HG03103 (cell line): Measurements from ENCODE around the gene PCSK5.
A peak's percentile ranks its signal among the peaks of the same experiment; 100 is the strongest.
"Not testable (repeated sequence)": the region's sequence is repeated elsewhere in the genome, so short reads cannot be mapped to it uniquely, and the experiment has no call there.

ENCODE experiments used
- ATAC-seq: cut with Tn5 transposase; IDR thresholded peaks from one replicate; pipeline ENCODE4 v1.9.1; 2021; ENCODE audit warnings: low read depth; ENCODE audit not compliant: unreplicated experiment

PCSK5 gene

DNA sequence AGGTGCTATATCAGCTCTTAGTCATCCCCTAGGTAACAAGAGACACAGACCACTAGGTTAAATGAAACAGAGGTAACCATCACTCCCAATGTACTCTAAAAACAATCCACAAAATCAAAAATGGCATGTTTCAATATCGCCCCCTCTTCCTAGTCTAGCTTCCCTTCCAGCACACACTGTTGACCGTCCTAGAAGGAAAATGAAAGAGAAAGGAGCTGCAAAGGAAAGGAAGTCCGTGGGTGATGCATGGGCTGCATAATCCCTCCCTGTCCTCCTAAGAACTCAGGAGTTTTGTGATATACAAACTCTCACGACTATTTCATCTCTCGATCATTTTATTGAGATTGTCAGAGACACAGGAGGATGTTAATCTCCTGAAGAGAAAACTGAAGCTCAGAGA is 402.2 kb downstream of the PCSK5 start:
- ATAC-seq: no peak

DNA sequence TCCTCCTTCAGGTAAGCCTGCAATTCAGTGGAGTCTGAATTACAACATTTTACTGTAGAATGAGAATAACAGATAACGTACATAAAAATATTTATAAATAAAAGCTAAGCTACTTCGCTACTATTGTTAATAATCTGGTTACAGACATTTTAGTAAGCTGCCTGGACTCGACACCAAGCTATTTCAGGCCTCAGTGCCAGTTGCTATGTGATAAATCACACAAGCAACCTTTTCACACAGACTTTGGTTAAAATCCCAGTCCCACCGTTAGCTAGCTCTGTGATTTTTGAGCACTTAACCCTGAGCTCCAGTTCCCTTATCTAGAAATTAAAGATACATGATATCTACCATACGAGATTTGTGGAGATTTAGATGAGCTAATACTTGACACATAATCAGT is 403.8 kb downstream of the PCSK5 start:
- no peak for ATAC-seq

DNA sequence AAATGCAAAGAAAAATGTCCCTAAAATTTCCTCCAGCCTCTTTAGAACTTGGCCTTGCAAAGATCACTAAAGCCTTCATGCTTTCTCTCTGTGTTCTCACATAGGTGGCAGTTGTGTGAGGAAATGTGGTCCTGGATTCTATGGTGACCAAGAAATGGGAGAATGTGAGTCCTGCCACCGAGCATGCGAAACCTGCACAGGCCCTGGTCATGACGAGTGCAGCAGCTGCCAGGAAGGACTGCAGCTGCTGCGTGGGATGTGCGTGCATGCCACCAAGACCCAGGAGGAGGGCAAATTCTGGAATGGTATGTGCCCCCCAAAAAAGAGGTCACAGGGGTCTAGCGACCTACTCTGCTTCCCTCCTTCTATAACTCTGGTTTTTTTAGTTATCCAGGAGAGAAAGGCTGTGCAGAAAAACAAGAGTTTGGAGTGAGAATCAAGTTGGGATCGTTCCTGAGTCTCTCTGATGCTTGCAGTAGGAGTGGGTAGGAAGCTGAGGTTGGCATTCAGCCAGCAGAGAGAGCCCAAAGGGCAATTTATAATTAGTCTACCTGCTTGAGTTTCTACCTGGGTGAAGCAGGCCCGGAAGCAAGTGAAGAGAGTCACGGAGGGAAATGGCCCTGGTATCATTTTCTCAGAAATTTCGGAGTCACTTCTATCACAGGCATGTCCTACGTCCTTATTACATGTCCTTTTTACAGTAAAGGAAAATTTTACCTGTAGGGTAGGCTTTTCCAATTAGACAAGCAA is 406.3 kb downstream of the PCSK5 start:
- ATAC-seq: no peak

DNA sequence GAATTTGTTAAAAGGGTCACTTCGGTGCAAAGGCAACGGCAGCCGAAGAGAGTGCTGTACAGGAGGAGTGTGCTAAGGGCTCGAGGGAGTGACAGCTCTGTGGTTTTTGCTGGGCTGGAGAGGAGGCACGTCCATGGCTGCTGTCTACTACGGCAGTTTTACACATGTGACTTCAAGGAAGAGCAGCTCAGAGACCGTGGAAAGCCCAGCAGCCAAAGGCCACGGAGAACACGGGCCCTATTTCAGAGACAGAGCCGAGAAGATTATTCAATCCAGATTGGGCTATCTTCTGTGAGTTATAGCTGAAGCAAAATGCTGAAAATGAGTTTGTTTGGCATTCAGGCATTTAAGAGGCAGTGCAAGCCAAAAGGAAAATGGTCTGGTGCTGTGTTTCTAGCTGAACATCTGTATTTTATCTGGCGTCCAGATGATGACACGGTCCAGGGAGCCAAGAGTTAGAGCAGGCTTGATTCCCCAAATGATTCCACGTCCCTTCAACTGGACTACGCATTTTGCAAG is 407.3 kb downstream of the PCSK5 start:
- no peak for ATAC-seq

DNA sequence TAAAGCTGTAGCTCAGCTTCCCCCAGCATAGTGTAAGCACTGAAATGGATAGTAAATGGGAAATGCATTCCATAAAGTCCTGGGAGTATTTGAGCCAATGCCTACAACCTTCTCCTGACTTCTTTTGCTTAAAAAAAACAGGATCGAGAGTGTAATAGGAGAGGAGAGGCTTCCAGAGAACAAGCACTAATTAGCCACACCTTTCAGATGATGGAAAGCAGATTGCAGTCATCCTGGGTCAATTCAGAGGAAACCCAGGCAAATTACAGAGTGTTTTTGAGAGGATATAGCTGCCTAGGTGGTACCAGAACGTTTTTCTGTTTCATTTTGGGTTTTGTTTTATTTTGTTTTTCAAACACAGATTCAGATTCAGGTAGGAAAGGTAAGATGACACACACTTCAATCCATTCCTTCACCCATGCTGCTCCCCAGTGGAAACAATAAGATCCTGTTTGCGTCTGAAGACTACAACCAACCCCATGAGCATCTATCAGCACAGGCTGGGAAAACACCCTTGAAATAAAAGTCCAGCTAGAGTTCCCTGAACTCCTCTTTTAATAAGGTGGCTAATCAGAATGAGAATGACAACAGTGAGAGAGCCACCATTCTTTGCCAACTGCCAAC is 408.2 kb downstream of the PCSK5 start:
- ATAC-seq: no peak

DNA sequence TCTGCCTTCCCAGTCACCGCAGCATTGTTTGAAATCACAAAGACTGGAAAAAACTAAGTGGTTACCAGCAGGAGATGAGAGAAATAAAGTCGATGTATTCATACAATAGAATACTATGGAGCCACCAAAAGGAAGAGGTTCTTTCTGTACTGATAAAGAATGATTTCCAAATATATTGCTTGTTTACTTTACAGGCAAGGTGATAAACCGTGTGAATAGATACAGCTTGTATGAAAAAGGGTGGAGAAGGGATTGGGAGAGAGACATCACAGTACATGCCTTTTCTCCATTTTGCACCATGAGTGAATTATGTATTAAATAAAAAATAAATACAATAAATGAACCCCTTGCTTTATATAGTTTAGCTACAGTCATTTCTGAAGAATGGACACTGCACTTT is 412.1 kb downstream of the PCSK5 start:
- ATAC-seq: no peak

DNA sequence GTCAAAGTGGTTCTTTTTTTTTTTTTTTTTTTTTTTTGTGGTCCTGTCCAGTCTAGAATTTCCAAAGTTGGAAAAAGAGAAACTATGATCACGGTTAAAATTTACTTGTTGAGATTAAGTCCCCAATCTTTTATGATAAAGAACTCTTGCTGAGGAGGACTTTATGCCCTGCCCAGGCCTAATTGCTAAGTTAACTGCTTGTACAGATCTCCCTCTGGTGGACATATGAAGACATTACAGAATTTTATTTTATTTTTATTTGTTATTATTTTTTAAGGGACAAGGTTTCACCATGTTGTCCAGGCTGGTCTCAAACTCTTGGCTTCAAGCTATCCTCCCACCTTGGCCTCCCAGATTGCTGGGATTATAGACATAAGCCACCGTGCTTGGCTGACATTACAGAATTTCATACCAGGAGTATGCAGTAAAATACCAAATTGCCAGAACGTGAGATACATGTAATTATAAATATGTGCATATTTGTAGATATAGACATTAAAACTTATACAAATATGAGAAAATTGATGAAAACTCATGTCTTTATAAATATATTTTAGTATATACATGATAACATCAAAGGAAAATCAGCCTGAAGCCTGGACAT is 412.6 kb downstream of the PCSK5 start:
- peak; percentile 63 for ATAC-seq

DNA sequence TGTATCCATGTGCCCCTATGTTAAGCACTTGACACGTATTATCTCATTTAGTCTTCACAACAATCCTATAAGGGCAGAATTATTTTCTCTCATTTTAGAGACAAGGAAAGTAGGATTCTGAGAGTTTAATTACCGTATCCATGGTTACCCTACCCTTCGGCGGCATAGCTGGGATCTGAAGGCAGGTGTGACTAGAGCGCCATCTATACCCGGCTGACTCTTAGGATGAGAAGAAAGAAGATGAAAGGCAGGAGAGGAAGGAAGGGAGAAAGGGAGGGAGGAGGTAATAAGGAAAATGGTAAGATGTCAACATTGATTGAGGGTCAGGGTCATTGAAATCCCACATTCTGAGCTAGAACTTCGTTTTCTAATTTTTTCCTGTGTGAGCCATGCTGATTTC is 416.6 kb downstream of the PCSK5 start:
- not testable (repeated sequence) for ATAC-seq

DNA sequence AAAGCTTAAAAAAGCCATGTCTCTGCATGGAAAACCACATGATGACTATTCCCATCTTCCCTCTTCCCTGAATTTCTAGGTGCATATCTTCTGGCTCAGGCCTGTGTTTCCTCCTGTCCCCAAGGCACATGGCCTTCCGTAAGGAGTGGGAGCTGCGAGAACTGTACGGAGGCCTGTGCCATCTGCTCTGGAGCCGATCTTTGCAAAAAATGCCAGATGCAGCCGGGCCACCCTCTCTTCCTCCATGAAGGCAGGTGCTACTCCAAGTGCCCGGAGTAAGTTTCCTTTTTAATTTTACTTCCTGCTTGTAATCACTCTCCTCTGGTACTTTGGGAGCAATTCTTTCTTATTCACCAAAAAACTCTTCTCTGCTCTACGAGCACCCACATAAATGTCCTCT is 420.1 kb downstream of the PCSK5 start:
- ATAC-seq: no peak

DNA sequence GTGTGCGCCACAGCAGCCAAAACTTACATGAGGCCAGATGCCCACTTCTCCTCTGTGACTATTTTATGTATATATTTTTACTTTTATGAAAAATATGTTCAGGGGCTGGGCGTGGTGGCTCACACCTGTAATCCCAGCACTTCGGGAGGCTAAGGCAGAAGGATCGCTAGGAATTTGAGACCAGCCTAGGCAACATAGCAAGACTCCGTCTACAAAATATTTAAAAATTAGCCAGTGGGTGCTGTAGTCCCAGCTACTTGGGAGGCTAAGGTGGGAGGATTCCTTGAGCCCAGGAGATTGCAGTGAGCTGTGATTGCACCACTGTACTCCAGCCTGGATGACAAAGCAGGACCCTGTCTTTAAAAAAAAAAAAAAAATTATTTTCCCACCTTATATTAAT is 420.5 kb downstream of the PCSK5 start:
- ATAC-seq: no peak

DNA sequence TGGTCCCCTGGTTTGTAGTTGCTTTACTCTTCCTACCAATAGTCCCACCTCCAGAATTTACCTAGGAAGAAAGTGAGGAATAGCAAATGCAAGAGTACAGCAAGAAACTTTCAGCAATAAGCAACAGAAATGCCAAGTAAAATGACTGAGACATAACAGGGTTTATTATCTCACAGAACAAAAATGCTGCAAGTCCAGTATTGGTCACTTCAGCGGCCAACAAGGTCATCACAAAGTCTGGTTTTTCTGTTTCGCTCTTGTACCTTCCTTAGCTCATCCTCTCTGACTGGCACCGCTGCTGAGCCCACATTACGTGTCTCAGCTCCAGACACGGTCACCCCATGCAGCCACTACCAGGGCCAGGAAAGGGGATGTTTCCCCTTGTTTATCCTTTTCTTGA is 421.1 kb downstream of the PCSK5 start:
- ATAC-seq: no peak

DNA sequence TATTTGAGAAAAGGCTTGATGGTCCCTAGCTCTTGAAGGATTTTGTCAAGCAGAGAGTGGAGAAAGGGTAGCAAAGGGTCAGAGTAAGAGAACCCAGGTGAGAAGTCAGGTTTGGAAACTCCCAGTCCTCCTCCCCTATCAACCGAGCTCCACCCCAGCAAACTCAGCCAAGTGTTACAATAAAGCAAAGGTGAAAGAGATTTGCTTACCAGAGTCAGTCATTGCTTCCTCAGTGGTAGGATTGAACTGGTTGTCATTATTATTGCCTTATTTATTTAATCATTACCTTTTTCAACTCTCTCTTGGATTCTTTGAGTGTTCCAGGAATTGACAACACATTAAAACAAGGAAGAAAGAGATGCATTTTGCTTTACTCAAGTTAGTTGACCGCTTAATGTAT is 423.3 kb downstream of the PCSK5 start:
- ATAC-seq: no peak

DNA sequence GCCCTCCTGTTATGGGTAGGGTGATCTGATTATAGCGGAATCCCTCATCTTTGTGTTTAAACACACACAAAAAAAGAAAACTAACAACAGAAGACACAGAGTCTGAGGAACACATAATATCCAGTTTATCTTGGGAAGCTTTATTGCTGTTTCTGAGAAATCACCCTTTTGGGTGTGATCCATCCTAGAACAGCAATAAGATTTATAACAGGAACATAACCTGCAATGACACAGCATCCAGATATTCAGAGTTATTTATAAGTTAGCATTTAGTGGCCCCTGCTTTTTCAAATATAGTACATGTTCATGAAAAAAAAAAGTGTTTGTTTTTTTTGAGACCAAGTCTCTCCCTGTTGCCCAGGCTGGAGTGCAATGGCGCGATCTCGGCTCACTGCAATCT is 423.8 kb downstream of the PCSK5 start:
- no peak for ATAC-seq

DNA sequence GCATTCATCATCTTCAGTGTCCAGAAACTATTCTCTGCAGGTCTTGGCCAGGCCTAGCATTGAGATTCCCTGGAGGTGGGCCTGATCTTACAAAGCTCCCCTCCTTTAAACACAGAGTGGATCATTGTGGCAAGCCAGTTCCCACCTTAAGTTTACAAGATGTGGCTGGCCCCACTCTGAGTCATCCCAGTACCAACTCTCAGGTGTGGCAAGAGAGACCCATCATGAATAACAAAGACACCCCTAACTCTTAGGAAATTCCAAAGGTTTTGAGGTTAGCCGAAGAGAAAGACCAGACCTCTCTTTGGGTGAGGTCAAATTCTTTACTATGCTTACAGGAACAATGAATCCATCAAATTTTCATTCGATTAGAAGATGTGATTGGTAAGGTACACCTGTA is 425.6 kb downstream of the PCSK5 start:
- ATAC-seq: no peak

DNA sequence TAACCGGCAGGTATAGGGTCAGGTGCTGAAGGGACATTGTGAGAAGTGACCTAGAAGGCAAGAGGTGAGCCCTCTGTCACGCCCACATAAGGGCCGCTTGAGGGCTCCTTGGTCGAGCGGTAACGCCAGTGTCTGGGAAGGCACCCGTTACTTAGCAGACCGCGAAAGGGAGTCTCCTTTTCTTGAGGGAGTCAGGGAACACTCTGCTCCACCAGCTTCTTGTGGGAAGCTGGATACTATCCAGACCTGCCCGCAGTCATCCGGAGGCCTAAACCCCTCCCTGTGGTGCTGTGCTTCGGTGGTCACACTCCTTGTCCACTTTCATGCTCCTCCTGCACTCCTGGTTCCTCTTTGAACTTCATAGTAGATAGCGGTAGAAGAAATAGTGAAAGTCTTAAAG is 429.0 kb downstream of the PCSK5 start:
- ATAC-seq: not testable (repeated sequence)

DNA sequence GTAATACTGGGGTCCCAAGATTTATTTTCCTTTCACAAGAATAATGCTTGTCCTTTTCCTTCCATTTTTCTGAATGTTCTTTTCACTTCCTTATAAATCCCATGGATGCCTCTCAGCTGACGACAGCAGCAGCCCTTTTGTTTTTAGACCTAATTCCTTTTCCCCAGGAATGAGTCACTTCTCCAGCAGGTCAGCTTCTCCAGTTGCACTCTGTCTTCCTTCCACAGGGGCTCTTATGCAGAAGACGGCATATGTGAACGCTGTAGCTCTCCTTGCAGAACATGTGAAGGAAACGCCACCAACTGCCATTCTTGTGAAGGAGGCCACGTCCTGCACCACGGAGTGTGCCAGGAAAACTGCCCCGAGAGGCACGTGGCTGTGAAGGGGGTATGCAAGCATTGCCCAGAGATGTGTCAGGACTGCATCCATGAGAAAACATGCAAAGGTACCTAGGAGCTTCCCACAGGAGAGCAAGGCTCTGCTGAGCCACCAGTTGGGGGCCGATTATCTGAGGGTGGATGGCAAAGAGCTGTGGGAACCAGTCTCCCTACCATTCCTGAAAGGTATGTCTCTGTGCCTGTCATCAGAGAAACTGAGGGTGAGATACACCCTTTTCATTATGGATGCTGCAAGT is 430.8 kb downstream of the PCSK5 start:
- no peak for ATAC-seq

DNA sequence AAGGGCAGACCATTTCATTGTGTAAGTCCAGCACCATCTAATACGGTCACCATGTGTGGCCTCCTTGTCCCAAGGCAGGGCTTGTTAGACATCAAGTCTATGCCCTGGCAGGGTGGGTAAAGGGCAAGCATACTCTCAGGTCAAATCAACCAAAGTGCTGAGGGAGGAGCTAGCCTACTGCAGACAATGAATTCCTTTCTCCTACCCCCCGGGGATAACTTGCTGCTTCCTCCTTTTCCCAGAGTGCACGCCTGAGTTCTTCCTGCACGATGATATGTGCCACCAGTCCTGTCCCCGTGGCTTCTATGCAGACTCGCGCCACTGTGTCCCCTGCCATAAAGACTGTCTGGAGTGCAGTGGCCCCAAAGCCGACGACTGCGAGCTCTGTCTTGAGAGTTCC is 432.3 kb downstream of the PCSK5 start:
- ATAC-seq: no peak

DNA sequence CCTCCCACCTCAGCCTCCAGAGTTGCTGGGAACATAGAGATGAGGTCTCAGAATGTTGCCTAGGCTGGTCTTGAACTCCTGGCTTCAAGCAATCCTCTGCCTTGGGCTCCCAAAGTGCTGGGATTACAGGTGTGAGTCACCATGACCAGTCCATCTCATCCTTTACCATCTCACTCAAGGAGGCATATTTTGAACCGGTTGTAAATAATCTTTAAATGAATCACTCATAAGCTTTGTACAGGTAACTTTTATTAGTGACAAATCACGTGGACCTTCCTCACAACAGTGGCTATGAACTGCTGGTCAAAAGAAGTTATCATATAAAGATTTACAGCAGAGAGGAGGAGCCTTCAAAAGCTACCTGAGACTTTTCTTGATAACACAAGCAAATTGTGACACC is 433.0 kb downstream of the PCSK5 start:
- no peak for ATAC-seq

DNA sequence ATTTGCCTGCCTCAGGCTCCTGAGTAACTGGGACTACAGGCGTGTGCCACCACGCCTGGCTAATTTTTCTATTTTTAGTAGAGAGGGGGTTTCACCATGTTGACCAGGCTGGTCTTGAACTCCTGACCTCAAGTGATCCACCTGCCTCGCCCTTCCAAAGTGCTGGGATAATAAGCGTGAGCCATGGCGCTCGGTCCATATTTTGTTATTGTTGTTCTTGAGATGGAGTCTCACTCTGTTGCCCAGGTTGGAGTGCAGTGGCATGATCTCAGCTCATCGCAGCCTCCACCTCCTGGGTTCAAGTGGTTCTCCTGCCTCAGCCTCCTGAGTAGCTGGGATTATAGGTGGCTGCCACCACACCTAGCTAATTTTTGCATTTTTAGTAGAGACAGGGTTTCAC is 433.6 kb downstream of the PCSK5 start:
- ATAC-seq: not testable (repeated sequence)

DNA sequence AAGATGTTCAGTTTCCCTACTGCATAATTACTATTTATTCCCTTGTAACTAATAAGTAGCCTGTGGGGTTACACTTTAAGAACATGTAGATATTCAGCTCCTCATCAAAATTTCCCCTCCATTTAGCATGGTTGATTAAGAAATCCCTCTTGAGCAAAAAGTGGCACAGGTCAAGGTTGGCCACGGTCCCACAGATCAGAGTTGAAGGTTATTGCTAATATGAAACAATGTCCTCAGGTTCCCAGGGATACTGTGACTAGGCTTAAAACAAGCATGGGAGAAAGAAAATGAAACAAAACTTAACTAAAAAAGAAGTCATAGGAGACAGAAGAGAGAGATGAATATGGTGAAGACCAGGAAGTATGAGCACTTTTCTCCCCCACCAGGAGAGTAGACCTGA is 439.6 kb downstream of the PCSK5 start:
- no peak for ATAC-seq

DNA sequence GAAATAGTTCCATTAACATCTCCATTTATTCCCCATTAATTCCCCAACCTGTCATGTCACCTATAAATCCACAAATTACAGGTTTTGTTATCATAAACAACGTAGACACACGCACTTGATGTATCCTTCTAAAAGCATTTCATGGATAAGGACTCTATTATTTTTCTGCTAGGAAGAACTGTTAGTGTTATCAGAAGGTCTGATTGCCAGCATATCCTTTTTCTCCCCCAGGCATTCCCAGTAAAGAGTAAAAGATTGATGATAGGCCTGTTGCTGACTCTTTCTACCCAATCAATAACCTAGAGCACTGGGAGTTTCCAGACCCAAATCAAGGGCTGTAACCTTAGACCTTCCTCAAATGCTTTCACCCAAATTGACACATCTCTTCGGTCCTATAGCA is 442.9 kb downstream of the PCSK5 start:
- no peak for ATAC-seq
